NCI-H345 treated with DMSO at 0.1 percent for 48 hours (cell line): Measurements from ENCODE around the gene PLG.
"Not testable (repeated sequence)": the region's sequence is repeated elsewhere in the genome, so short reads cannot be mapped to it uniquely, and the experiment has no call there.

Experiments
- DNase-seq: peaks from one replicate; lab custom pipeline; 2025; ENCODE audit not compliant: unreplicated experiment; lab: John Stamatoyannopoulos, UW

PLG gene

DNA sequence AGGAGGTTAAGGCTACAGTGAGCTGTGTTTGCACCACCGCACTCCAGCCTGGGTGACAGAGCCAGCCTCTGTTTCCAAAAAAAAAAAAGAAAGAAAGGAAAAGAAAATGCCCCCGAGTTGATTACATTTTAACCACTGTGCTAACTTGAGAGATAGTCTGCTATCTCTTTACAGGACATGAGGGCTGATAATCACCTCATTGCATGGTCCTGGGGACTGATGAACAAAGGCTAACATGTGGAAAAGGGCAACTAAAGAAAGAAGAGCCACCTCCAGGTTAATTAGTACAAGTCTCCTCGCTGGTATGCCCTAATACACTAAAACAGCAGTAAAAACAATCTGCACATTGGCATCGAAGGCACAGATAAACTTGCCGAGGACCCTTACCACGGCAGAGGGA is 4.2 kb upstream of the PLG start:
- DNase-seq = no peak

DNA sequence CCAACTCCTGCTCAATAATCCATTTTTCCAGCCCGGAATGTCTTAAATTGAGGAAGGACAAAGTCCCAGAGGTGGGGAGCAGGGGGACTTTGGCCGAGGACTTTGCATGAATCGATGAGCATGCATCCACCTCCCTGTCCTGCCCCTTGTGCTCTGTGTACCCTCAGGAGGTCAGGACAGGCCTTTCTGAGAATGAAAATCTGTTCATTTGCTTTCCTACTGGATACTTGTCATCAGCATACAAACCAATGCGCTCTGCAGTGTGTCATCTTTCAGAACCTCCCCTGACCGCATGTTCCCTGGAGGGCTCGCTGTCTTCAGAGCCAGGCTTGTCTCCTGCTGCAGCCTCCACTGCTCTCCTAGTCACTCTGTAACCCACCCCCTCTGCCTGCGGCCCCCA is 2.6 kb downstream of the PLG start:
- not testable (repeated sequence) for DNase-seq

DNA sequence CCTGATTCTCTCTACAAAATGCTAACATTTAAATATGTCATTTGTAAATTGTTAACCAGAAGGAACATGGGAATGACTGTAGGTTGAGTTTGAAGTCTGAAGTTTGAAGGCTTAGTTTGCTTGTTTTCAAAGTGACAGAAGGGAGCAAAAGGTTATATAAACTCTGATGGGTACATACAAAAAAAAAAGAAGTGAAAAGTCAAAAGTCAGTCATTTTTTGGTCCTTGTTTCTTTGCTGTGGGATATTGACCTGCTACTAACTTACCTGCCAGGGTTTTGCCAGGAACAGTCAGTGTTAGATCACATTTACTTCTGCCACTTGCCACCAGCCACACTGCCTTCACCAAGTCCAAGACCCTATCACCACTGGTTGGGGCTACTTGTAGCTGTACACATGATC is 6.9 kb downstream of the PLG start:
- DNase-seq = not testable (repeated sequence)

DNA sequence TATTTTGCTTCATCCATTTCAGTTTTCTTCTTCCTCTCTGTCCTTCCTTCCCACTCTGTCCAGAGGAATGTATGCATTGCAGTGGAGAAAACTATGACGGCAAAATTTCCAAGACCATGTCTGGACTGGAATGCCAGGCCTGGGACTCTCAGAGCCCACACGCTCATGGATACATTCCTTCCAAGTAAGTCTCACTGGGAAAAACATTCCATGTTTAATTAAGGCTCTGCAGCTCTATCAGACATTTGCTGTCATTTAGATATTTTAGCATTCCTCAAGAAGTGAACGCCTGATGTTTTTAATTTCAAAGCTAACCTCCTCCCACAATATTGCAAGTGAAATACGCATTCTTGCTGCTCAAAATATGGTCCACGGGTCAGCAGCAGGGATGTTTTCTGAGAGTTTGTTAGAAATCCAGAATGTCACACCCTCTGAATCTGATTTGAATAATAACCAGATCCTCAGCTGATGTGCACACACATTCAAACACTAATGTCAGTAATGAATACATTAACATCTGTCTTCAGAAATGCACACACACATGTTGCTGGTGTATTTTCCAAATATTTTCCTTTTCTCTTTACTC is 12.8 kb downstream of the PLG start:
- DNase-seq = no peak

DNA sequence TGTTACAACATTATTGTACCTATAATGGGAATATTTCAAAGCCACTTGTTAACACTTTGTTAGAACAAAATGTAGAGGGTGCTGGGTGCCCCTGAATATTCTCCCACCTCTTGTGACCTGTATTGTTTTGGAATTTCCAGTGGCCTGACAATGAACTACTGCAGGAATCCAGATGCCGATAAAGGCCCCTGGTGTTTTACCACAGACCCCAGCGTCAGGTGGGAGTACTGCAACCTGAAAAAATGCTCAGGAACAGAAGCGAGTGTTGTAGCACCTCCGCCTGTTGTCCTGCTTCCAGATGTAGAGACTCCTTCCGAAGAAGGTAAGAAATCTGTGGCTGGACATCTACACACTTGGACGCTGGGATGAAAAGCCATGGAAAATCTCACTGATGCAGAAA is 28.9 kb downstream of the PLG start:
- no peak for DNase-seq

DNA sequence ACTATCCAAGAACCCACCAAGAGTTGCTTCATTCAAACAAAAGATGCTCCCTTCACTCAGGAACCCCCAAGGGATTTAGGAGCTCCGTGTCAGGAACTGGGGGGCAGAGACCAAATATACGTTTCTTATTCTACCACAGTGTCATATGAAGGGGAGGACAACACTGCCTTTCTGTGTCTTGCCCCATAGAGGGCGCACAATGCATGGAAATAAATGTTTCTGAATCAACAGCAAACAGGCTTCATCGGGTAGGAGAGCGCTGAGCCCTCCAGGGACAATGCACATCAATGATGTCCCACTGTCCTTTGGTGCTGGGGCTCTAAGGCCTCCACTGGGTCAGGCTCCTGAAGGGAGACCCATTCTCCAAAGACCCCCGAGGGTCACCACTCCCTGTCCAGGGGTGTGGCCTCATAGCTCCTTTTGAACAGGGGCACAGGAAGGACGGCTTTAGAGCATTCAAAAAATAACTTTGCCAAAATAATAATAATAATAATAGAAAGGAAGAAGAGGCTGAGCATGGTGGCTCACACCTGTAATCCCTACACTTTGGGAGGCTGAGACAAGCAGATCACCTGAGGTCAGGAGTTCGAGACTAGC is 31.1 kb downstream of the PLG start:
- no peak for DNase-seq

DNA sequence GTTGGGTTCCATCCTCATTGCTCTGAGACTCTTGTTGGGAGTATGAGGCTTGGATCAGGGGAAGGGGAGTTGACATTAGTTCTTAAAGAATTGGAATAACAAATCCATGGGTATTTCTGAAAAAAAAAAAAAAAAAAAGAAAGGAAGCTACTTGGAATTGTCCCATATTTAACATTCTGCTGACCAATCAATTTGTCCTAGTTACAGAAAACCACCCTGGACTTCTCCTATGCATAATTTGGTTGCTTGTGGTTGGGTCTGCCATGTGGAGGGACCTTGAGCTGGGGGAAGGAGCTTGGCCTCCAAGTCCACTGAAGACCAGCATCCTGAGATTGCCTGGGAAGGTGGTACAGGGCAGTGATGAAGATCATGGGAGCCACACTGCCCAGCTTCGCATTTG is 32.6 kb downstream of the PLG start:
- no peak for DNase-seq

DNA sequence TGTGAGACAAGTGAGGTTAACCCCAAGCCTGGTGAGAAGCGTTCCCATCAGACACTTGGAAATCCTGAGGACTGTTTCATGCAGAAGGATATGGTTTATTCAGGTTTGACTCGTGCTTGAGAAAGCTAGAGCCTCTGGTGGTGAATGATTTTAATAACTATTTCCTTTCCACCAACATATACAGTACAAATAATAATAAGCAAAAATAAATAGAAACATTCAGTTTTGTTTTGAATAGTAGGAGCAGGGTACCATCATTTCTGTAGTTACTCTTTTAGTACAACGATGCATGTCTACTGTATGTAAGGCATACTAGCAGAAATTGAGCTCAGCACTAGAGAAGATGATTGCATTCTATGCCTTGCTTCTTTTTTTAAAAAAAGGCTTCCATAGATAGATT is 33.5 kb downstream of the PLG start:
- no peak for DNase-seq

DNA sequence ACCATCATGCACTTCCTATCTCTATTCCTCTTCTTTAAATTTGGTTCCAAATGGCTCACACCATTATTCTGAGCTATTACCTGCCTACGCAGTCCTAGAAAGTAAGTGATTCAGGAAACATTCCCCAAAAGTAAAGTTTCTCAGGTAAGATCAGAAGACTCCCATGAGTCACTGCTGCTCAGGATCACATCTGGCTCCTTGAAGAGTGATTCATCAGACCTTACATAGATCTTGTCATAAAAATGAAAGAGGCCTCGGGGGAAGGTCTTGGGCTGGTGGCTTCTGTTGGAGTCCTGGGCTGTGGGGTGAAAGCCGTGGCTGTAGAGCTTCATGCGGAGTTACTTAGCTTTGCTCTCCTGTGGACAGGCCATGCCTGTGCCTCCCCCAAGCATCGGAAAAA is 35.9 kb downstream of the PLG start:
- DNase-seq = no peak

DNA sequence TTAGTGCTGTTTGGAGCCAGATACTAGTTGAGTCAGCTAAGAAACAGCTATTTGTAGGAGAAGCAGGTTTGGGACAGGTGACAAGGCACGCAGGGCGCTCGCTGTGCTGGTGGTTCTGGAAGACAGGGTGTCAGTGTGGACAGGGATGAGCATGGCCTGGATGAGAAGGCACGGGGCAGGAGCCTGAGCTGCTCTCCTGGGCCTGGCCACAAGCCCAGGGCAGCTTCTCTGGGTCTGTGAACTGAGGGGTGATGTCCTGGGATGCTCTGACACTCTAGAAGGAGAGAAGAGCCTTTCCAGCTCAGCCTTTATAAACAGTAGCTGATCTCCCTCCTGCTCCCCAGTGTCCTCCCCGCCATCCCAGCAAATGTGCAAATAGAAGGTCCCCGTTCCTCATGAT is 37.9 kb downstream of the PLG start:
- DNase-seq = no peak

DNA sequence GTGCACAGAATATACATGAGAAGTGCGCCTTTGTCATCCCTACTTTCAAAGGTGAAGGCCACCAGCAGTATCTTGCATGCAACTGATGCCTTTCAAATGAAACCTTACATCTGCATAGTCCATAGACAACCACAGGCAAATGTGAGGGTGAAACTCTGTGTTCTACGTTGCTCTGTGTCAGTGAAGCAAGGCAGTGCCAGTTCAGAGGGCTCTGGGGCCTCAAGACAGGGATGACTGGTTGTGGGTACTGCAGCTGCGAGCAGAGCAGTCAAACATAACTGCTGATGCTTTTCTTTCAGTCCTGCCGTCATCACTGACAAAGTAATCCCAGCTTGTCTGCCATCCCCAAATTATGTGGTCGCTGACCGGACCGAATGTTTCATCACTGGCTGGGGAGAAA is 39.0 kb downstream of the PLG start:
- not testable (repeated sequence) for DNase-seq

DNA sequence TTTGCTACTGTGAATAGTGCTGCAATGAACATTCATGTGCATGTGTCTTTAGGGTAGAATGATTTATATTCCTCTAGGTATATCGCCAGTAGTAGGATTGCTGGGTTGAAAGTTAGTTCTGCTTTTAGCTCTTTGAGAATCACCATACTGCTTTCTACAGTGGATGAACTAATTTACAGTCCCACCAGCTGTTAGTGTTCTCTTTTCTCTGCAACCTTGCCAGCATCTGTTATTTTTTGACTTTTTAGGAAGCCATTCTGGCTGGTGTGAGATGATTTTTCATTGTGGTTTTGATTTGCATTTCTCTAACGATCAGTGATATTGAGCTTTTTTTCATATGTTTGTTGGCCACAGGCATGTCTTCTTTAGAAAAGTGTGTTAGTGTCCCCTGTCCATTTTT is 40.0 kb downstream of the PLG start:
- no peak for DNase-seq

DNA sequence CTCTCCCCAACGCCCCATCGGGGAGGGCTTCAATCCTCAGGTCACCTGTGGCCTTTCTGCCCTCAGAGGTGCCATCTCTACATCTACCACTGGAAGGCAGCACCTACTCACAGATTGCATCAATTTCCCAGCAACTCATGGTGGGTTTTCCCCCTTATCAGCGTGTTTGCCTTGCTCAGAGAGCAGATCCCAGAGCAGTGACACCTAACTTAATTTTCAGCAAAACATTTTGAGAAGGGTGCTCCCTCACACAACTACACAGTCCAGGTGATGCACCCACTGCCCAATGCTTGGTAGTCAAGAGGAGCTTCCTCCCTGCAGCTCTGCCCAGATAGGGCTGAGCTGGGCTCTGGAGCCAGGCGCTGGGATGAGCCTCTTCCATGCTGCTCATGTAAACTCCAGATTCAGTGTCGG is 48.2 kb downstream of the PLG start:
- no peak for DNase-seq

DNA sequence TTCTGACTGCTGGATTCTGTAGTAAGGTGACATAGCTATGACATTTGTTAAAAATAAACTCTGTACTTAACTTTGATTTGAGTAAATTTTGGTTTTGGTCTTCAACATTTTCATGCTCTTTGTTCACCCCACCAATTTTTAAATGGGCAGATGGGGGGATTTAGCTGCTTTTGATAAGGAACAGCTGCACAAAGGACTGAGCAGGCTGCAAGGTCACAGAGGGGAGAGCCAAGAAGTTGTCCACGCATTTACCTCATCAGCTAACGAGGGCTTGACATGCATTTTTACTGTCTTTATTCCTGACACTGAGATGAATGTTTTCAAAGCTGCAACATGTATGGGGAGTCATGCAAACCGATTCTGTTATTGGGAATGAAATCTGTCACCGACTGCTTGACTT is 51.2 kb downstream of the PLG start:
- DNase-seq = not testable (repeated sequence)

DNA sequence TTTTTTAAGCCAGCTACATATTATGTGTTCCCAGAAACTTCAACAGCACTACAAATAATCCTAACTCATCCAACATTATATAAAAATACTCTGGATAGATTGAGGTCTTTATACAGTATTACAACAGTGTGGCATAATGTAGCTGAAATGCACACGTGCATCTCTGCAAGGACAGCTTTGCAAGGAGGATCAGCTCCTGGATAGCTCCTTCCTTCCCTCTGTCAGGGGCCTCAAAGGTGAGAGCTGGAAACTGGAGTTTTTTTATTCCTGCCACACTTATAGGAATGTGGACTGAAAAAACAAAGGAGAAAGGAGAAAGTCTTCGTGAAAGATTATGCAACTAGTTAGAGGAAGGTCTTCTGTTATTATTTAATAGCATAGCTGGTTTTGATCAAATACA is 53.1 kb downstream of the PLG start:
- no peak for DNase-seq

DNA sequence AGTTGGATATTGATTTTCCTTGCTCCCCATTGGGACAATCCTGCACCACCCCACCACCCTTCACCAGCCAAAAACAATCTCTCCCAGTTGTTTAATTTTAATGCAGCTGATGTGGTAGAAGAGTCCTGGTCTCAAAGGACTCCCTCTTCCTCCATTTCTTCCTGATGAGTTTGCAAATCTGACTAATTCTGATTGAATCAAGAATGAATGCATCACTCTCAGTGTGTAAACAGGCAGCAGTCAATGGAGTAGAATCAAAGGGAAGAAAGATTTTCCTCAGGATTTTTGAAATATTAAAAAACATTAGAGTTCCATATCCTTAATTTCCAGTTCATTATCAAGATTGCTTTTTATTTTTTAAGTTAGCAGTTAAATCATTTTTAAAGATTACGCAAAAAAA is 54.0 kb downstream of the PLG start:
- DNase-seq = no peak

DNA sequence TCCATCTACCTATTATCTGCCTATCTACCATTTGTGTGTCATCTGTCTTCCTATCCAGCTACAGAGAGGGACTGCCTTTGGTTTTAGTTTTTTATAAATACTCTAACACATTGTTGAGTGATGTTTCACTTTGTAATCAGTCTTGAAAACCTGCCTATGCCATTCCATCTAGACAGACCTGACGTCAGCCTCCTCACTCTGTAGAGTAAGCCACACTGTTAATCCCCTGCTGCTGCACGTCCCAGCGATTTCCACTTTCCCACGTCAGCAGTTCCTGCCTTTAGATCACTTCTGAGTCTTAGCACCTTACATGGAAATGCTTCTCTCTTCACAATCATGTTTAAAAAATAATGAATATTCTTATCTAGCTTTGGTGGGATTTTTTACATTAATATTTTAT is 54.8 kb downstream of the PLG start:
- DNase-seq = no peak

DNA sequence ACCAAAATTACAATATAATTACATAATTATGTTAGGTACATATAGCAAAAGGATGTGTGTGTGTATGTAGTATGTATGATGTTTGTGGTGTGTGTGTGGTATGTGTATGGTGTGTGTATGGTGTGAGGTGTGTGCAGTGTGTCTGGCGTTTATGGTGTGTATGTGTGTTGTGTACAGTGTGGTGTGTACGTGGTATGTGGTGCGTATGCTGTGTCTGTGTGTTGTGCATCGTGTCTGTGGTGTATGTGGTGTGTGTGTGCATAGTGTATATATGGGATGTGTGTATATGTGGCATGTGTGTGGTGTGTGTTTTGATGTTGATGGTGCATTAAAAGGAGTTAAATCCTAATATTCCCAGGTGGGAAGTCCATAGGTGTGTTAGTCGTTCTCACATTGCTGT is 62.8 kb downstream of the PLG start:
- no peak for DNase-seq

DNA sequence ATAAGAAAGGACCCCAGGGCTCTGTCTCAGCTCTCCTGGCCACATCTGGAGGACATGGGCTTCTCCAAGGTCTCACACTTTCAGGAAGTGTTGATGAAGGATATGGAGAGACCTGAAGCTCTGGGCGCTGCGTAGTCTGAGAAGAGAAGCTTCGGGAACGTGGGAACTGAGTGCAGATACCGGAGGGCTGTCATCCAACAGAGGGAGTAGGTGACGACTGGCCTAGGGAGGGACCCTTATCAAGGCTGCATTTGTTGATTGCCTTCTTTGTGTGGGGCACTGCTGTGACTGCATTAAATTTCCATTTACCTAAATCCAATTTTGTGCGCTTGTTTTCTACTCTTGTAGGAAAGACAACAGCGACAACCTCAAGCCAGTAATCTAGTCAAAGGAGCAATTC is 63.4 kb downstream of the PLG start:
- no peak for DNase-seq

DNA sequence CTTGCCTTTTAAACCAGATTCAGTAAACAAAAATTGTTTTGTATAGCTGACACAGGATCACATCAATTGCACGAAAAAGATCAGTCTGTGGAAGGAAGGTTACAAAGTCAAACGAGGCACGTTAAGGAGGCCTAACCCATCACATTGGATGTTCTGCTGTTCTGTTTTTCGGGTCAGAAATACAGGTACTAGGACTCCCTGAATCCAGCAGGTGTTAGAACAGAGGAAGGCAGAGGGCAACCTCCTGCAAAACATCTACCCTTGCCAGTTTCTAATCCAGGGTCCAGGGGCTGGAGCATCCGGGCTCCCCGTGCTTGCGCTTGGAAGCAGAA is 64.6 kb downstream of the PLG start:
- no peak for DNase-seq

DNA sequence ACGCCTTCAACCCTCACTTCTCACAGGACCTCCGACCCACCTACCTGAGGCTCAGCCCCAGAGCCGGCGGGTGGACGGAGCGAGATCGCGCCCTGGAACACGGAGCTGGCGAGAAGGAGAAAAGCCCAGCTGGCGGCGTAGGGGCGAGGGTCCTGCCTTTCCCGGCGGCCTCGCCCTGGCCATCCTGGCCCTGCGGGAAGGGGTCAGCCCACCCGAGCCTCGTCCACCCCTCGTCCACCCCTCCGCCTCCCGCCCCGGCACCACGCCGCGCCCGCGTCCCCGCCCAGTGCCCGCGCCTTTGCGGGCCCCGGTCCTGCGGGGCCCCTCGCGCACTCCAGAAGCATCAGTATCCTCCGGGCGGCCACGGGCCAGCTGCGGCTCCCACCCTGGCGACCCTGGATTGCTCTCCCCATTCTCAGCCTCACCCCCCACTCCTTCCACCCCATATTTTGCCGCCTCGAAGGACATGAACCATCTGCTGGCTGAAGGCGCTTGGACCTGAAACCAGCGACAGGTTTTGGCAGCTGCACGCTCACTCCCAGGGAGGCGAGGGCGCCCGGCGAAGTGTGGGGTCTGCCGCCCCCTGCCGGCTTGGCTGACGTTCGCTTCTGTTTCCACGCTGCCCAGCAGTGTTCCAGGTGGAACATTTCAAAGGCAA is 65.1 kb downstream of the PLG start:
- DNase-seq = no peak

DNA sequence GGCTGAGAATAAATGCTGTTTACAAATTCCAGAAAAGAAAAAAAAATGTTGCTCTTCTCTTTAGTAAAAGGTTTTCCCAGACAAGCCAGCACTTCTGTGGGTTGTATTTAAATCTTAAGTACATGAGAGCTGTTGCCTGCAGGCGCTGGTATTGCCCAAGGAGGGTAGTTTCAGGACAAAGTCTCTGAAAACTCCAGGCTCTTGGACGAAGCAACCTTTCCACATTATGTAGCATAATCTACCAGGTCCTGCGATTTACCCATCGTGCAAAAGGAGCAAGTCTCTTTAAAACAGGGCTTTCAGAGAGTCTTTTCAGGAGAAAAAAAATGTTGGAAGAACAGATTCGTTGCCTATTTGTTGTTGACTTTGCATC is 65.6 kb downstream of the PLG start:
- DNase-seq = no peak

DNA sequence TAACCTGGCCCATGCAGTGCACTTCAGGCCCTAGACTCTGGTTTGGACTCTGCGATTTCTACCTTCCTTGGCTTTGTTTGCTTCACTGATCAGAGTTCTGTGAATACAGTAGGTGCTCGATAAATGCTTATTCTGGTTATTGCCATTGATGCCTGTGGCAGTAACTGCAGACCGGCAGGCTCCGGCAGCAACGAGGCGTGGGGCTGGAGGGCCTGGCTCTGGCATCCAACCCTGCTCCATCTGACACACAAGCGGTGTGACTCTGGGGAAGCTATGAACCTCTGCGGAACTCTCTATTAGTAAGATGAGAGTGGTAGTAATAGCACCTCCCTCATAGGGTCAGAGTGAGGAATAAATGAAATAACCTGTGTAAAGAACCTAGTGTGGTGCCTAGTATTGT is 66.1 kb downstream of the PLG start:
- DNase-seq = no peak
